Parathyroid adenoma (tissue), 2 donors: ENCODE data around the gene TSPAN7.

ENCODE experiments used
- H2AFZ ChIP-seq: fragments of 300-600 bp; sonication (generic); one replicate; pipeline ENCODE4 v1.7.0; 2017; ENCODE audit warnings: antibody characterized with exemption, mild to moderate bottlenecking
- H3K27ac ChIP-seq: fragments of 300-600 bp; sonication (generic); one replicate; pipeline ENCODE4 v1.7.0; 2017
- H3K27me3 ChIP-seq: fragments of 300-600 bp; sonication (generic); one replicate; pipeline ENCODE4 v1.7.0; 2017; ENCODE audit warnings: low read length; ENCODE audit not compliant: control insufficient read depth, insufficient read depth
- H3K36me3 ChIP-seq: fragments of 300-600 bp; sonication (generic); one replicate; pipeline ENCODE4 v1.7.0; 2017; ENCODE audit warnings: low read length; ENCODE audit not compliant: control insufficient read depth, insufficient read depth
- H3K4me1 ChIP-seq: fragments of 300-600 bp; sonication (generic); one replicate; pipeline ENCODE4 v1.7.0; 2017; ENCODE audit warnings: control low read depth
- H3K4me2 ChIP-seq: fragments of 300-600 bp; sonication (generic); one replicate; pipeline ENCODE4 v1.7.0; 2017; ENCODE audit warnings: low read length
- H3K4me3 ChIP-seq: fragments of 300-600 bp; sonication (generic); one replicate; pipeline ENCODE4 v1.7.0; 2017; ENCODE audit warnings: low read depth, low read length
- H3K79me2 ChIP-seq: fragments of 300-600 bp; sonication (generic); one replicate; pipeline ENCODE4 v1.7.0; 2017; ENCODE audit warnings: control low read depth
- H3K9ac ChIP-seq: fragments of 300-600 bp; sonication (generic); one replicate; pipeline ENCODE4 v1.7.0; 2017; ENCODE audit warnings: mild to moderate bottlenecking
- H3K9me3 ChIP-seq: fragments of 300-600 bp; sonication (generic); one replicate; pipeline ENCODE4 v1.7.0; 2017; ENCODE audit warnings: low read length; ENCODE audit not compliant: control insufficient read depth
- CTCF ChIP-seq: fragments of 300-600 bp; sonication (generic); IDR thresholded peaks from one replicate; pipeline ENCODE4 v1.7.0; 2017; ENCODE audit warnings: antibody characterized with exemption, mild to moderate bottlenecking
- donor health status: primary hyperparathyroidism.

TSPAN7 gene

GRCh38 chrX:38610849-38611248 lies 49.5 kb downstream of the TSPAN7 start:
- no peak for TF ChIP-seq CTCF
- no peaks in the 10 kb centered on the region for H3K36me3 ChIP-seq
- H3K4me2 ChIP-seq: no peak overlapping the region
- H3K4me1 ChIP-seq: no peaks in the 10 kb centered on the region
- no peak overlapping the region for H3K9ac ChIP-seq
- H3K4me3 ChIP-seq: no peak overlapping the region
- no peaks in the 10 kb centered on the region for H3K9me3 ChIP-seq
- no peak overlapping the region for H3K27ac ChIP-seq
- no peak overlapping the region for H2AFZ ChIP-seq
- no peaks in the 10 kb centered on the region for H3K79me2 ChIP-seq
- H3K27me3 ChIP-seq: no peaks in the 10 kb centered on the region

GRCh38 chrX:38612281-38612680 lies 50.9 kb downstream of the TSPAN7 start:
- Histone ChIP-seq H3K4me1 (no peaks in the 10 kb centered on the region), H3K36me3 (no peaks in the 10 kb centered on the region), H2AFZ (no peak overlapping the region), H3K27me3 (no peaks in the 10 kb centered on the region), H3K9ac (no peak overlapping the region), H3K4me2 (no peak overlapping the region), H3K79me2 (no peaks in the 10 kb centered on the region), H3K27ac (no peak overlapping the region), H3K4me3 (no peak overlapping the region), H3K9me3 (no peaks in the 10 kb centered on the region)
- TF ChIP-seq CTCF: no peak

GRCh38 chrX:38614485-38614884 lies 53.1 kb downstream of the TSPAN7 start:
- no peak for TF ChIP-seq CTCF
- no peaks in the 10 kb centered on the region for H3K9me3 ChIP-seq

GRCh38 chrX:38616904-38617303 lies 55.6 kb downstream of the TSPAN7 start:
- Histone ChIP-seq H3K9me3 (no peaks in the 10 kb centered on the region), H3K4me3 (no peak overlapping the region), H3K79me2 (no peaks in the 10 kb centered on the region), H3K4me1 (no peaks in the 10 kb centered on the region), H3K36me3 (no peaks in the 10 kb centered on the region), H3K27ac (no peak overlapping the region), H3K9ac (no peak overlapping the region), H2AFZ (no peak overlapping the region), H3K4me2 (no peak overlapping the region), H3K27me3 (no peaks in the 10 kb centered on the region)
- no peak for TF ChIP-seq CTCF

More at GRCh38 chrX:38614485-38614884, 53.1 kb downstream of the TSPAN7 start:
- Histone ChIP-seq H3K27ac (no peak overlapping the region), H3K36me3 (no peaks in the 10 kb centered on the region), H3K4me2 (no peak overlapping the region), H3K27me3 (no peaks in the 10 kb centered on the region), H3K9ac (no peak overlapping the region), H3K79me2 (no peaks in the 10 kb centered on the region), H3K4me3 (no peak overlapping the region), H3K4me1 (no peaks in the 10 kb centered on the region), H2AFZ (no peak overlapping the region)

GRCh38 chrX:38618180-38618579 lies 56.8 kb downstream of the TSPAN7 start:
- H3K4me3 ChIP-seq: no peak overlapping the region
- no peak overlapping the region for H3K9ac ChIP-seq
- no peaks in the 10 kb centered on the region for H3K9me3 ChIP-seq
- H3K27me3 ChIP-seq: no peaks in the 10 kb centered on the region
- no peak for TF ChIP-seq CTCF
- H3K27ac ChIP-seq: no peak overlapping the region
- no peaks in the 10 kb centered on the region for H3K79me2 ChIP-seq
- H3K4me2 ChIP-seq: no peak overlapping the region
- no peaks in the 10 kb centered on the region for H3K36me3 ChIP-seq
- H2AFZ ChIP-seq: no peak overlapping the region
- H3K4me1 ChIP-seq: no peaks in the 10 kb centered on the region
